Suprapubic skin (tissue), 4 donors: Measurements from ENCODE around the gene RPS6KA2. TPM values are rescaled to one million over a fixed set of nuclear protein-coding genes. Genes with fewer than 3 reads are reported as not detected.

Experiments
- DNase-seq, 2 donors: peaks; one replicate each; pipeline ENCODE4 v3.0.0-alpha.2; 2019; ENCODE audit warnings: low spot score in 2 of 2
- H3K27ac ChIP-seq: fragments of 200-600 bp; sonication (generic); one replicate; pipeline ENCODE4 v1.5.1; 2019
- H3K27me3 ChIP-seq: fragments of 200-600 bp; sonication (generic); one replicate; pipeline ENCODE4 v1.5.1; 2019
- H3K36me3 ChIP-seq: fragments of 200-600 bp; sonication (generic); one replicate; pipeline ENCODE4 v1.5.1; 2019
- H3K4me1 ChIP-seq: fragments of 200-600 bp; sonication (generic); one replicate; pipeline ENCODE4 v1.5.1; 2019
- H3K4me3 ChIP-seq: fragments of 200-600 bp; sonication (generic); one replicate; pipeline ENCODE4 v1.5.1; 2019; ENCODE audit warnings: mild to moderate bottlenecking
- H3K9me3 ChIP-seq: fragments of 200-600 bp; sonication (generic); one replicate; pipeline ENCODE4 v1.5.1; 2019
- CTCF ChIP-seq, 2 donors: fragments of 200-600 bp in 1 of 2; fragments of 450-650 bp in 1 of 2; sonication (generic) in 1 of 2; IDR thresholded peaks; one replicate each; pipeline ENCODE4 v1.5.1; 2016 to 2019; ENCODE audit warnings: antibody characterized with exemption in 2 of 2, mild to moderate bottlenecking in 1 of 2, moderate library complexity in 1 of 2
- EP300 ChIP-seq: sonication (generic); formaldehyde crosslinking; IDR thresholded peaks from one replicate; pipeline ENCODE4 v1.6.1; 2017; ENCODE audit warnings: antibody characterized with exemption
- POLR2A ChIP-seq, 2 donors: fragments of 450-650 bp; IDR thresholded peaks; one replicate each; pipeline ENCODE4 v1.6.1; 2017; ENCODE audit warnings: antibody characterized with exemption in 2 of 2, mild to moderate bottlenecking in 2 of 2, moderate library complexity in 2 of 2
- POLR2AphosphoS5 ChIP-seq, 3 donors: sonication (generic); formaldehyde crosslinking; IDR thresholded peaks; one replicate each; pipeline ENCODE4 v1.6.1; 2017; ENCODE audit warnings: antibody characterized with exemption in 3 of 3
- WGBS: methylation state at CpG from one replicate; pipeline ENCODE4 v1.1.5; 2018; 5-methylcytosine and 5-hydroxymethylcytosine counted together
- total RNA-seq, 4 donors: library from RNA; depleted of rRNA; stranded (reverse); fragments of >200 nt; gene quantifications; one replicate each; pipeline ENCODE4 v1.1.0, GENCODE V29; 2016

Gene RPS6KA2
- total RNA-seq, 4 donors from 2014 or later: 24.2 to 38.5 (median 32.3) TPM

- Histone ChIP-seq H3K36me3 (peaks cover 6% of the 10 kb centered on the region), H3K27me3 (no peaks in the 10 kb centered on the region), H3K9me3 (no peaks in the 10 kb centered on the region), H3K4me1 (peaks cover 12% of the 10 kb centered on the region), H3K4me3 (no peak overlapping the region), H3K27ac (no peak overlapping the region)
- no peak for DNase-seq
- TF ChIP-seq POLR2A (IDR thresholded peaks at IDR 0.05) (no peak), POLR2AphosphoS5 (IDR thresholded peaks at IDR 0.05) (no peak), EP300 (no peak), CTCF (IDR thresholded peaks at IDR 0.05) (no peak)
- 88% methylated on average over 11 of the region's 11 CpGs for WGBS
Measured at GRCh38 chr6:166440106-166440505, 186.9 kb downstream of the RPS6KA2 start.

GRCh38 chr6:166439366-166440091 lies 187.5 kb downstream of the RPS6KA2 start:
- DNase-seq: no peak
- peaks cover 12% of the 10 kb centered on the region for H3K4me1 ChIP-seq
- no peaks in the 10 kb centered on the region for H3K9me3 ChIP-seq
- no peak overlapping the region for H3K27ac ChIP-seq
- WGBS: 78% methylated on average over 10 of the region's 10 CpGs
- peaks cover 3% of the 10 kb centered on the region for H3K36me3 ChIP-seq
- no peak overlapping the region for H3K4me3 ChIP-seq
- no peaks in the 10 kb centered on the region for H3K27me3 ChIP-seq
- TF ChIP-seq EP300 (no peak), POLR2AphosphoS5 (IDR thresholded peaks at IDR 0.05) (no peak), POLR2A (IDR thresholded peaks at IDR 0.05) (no peak), CTCF (IDR thresholded peaks at IDR 0.05) (no peak)

GRCh38 chr6:166438211-166438861 lies 188.7 kb downstream of the RPS6KA2 start:
- no peak for TF ChIP-seq POLR2A (IDR thresholded peaks at IDR 0.05)
- no peak for TF ChIP-seq EP300
- TF ChIP-seq CTCF (IDR thresholded peaks at IDR 0.05): no peak
- no peak for TF ChIP-seq POLR2AphosphoS5 (IDR thresholded peaks at IDR 0.05)
- H3K27ac ChIP-seq: no peak overlapping the region
- no peaks in the 10 kb centered on the region for H3K36me3 ChIP-seq
- H3K27me3 ChIP-seq: no peaks in the 10 kb centered on the region
- no peak overlapping the region for H3K4me3 ChIP-seq
- peaks cover 12% of the 10 kb centered on the region for H3K4me1 ChIP-seq
- 84% methylated on average over 16 of the region's 16 CpGs for WGBS
- H3K9me3 ChIP-seq: no peaks in the 10 kb centered on the region
- DNase-seq: no peak

GRCh38 chr6:166437661-166438060 lies 189.4 kb downstream of the RPS6KA2 start:
- no peak for DNase-seq
- H3K27me3 ChIP-seq: no peaks in the 10 kb centered on the region
- no peak overlapping the region for H3K4me3 ChIP-seq
- H3K9me3 ChIP-seq: no peaks in the 10 kb centered on the region
- TF ChIP-seq EP300 (no peak), POLR2AphosphoS5 (IDR thresholded peaks at IDR 0.05) (no peak), POLR2A (IDR thresholded peaks at IDR 0.05) (no peak), CTCF (IDR thresholded peaks at IDR 0.05) (no peak)
- peaks cover 12% of the 10 kb centered on the region for H3K4me1 ChIP-seq
- 92% methylated on average over 15 of the region's 15 CpGs for WGBS
- no peak overlapping the region for H3K27ac ChIP-seq
- H3K36me3 ChIP-seq: peaks cover 3% of the 10 kb centered on the region
